Fibroblast of gingiva (primary cell): Measurements from ENCODE around the gene GRB2.

Source experiments
- DNase-seq: peaks from one replicate; pipeline ENCODE4 v3.0.0-alpha.2; 2011; ENCODE audit warnings: low read depth

The GRB2 gene

DNA sequence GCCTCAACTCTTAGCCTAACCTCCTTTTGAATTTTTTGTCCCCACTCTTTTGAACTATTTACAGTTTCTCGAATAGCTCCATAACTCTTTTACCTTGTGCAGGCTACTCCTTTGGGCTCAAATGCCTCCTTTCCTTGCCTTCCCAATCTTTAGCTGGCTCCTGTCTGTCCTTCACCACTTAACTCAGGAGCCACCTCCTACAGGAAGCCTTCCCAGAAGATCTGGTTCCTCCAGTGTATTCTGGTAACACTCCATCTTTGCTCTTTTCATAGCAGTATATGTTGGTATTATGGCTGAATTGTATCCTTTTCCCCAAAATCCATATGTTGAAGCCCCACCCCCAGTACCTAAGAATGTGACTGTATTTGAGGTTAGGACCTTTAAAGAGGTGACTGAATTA is 9.0 kb upstream of the GRB2 start:
- DNase-seq = no peak

DNA sequence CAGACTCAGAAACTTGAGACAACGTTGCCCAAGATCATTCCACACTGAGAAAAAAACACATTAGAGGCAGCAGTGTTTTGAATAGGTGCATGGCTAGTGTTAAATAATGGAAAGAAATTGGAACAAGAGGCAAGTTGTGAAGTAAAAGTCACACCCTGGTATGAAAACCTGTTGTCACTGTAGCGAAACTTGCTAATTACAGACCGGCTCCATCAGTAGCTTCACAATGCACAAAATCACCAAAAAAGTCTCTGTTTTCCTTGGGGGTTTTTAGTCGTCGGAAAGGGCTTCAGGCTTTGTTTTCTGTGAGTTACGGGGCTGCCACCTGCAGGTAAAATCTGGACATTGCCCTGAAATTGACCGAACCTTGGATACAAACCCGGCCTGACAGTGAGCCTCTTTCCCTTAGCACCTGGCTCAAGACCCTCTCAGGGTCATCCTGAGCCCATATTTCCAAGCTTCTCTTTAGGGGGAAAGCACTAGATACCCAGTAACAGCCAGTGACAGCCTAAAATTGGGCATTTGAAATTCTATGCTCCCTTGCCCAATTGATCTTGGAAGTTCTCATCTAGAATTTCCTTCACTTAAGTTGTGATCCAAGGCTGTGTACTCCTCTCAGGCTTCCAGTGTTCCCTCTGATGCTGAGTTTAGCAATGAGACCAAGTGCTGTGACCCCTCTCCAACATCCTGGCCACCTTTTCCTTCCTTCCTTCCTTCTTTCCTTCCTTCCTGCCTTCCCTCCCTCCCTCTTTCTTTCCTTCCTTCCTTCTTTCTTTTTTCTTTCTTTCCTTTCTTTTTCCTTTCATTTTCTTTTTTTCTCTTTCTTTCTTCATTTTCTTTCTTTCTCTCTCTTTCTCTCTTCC is 7.2 kb upstream of the GRB2 start:
- DNase-seq = peak; percentile 39

DNA sequence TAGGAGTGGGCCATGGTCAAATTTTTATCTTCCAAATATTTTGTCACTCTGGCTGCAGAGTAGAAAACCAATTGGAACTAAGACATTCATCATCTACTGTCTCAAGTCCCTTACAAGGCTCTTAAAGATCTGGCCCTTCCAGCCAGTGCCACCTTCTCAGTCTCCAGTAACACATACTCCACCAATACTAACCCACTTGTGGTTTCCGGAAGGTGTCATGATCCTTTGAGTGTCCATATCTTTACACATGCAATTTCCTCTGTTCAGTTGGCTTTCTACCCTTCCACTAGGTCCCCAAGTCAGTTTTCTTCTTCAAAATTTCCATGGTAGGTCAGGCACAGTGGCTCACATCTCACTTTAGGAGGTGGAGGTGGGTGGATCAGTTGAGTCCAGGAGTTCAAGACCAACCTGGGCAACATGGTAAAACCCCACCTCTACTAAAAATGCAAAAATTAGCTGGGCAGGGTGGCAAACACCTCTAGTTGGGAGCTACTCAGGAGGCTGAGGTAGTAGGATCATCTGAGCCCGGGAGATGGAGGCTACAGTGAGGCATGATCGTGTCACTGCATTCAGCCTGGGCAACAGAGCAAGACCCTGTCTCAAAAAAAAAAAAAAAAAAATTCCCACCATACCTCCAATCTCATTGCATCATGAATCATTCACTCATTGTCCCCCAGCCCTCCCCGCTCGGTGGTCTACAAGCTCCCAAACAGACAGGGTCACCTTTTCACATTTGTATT is 6.0 kb upstream of the GRB2 start:
- DNase-seq = no peak

DNA sequence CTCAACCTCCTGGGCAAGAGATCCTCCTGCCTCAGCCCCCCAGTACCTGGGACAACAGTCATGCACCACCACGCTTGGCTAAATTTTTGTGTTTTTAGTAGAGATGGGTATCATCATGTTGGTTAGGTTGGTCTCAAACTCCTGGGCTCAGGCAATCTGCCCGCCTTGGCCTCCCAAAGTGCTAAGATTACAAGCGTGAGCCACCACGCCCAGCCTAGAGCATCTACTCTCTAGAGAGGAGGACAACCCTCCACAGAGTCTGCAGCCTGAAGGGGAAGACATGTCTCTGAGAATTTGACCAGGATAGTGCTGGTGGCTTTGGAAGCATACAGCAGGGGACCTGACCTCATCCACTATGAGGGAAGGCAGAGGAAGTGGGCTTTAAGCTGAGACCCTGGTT is 4.7 kb upstream of the GRB2 start:
- no peak for DNase-seq

DNA sequence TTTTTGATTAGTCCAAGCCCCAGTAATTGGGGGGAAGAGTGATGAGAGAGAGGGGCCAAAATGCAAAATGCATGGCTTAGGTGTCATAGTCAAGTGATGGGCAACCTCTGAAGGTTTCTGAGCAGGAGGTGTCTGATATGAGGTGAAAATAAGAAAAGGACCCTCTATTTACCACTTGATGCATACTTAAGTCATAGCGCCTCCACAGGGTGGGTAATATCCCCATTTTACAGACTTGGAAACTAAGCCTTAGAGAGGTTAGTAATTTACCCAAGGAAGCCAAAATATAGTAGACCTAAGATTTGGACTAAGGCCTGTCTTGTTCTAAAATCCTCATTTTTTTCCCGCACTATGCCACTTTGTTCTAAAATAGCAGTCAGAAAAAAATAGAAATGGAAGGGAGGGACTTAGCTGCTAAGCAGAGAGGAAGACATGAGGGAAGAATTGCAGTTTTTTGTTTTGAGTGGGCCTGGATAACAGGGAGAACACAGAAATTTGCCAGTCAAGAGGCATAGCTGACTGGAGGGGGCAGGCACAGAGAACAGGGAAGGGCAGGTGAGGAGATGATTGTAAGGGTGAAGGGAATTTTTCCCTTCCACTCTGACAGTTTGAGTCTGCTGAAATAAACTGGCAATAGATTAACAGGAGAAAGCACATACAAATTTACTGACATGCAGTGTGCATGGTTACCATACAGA is 2.3 kb upstream of the GRB2 start:
- DNase-seq = no peak

DNA sequence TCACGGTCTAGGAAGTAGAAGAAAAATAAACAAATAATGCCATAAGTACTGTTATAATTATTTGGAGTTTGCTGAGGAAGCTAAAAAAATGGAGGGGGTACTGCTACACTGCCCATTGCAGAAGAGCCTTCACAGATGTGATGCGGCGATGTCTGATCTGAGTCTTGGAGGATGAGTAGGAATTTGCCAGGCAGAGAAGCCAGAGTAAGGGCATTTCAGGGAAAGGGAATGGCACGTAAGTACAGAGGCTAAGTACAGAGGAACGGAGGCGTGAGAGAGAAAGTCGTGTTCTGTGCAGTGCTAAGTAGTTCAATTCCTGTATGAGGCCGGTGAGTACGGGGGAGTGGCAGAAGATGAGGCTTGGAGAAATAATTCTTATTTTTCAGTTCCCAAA is 741 bp upstream of the GRB2 start:
- no peak for DNase-seq

DNA sequence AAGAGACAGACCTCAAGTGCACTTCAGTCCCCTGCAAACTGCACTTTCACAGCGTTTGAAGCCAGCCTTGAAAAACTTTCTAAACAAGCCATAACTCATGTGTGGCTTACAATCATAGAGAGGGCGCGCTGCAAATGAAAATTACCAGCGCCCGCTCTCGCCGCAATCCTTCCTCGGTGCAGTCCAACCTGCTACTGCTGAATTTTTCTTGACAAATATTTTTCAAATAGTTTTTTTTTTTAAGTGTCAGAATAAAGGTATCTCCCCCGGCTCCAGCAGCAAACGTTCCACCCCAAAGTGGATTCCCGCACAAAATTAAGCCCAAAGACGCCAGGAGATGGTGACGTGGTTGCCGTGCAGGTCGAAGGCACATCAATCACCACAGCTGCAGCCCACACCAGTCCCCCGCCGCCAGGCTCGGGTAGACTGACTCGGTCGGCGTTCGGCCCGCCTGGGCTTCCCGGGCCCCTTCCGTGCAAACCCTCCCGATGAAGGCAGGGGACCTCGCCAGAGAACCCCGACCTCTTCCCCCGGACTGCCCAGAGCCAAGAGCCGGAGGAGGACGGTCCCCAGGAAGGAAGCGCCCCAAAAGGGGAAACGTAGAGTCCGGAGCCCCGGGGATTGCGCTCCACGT is 630 bp downstream of the GRB2 start:
- no peak for DNase-seq

DNA sequence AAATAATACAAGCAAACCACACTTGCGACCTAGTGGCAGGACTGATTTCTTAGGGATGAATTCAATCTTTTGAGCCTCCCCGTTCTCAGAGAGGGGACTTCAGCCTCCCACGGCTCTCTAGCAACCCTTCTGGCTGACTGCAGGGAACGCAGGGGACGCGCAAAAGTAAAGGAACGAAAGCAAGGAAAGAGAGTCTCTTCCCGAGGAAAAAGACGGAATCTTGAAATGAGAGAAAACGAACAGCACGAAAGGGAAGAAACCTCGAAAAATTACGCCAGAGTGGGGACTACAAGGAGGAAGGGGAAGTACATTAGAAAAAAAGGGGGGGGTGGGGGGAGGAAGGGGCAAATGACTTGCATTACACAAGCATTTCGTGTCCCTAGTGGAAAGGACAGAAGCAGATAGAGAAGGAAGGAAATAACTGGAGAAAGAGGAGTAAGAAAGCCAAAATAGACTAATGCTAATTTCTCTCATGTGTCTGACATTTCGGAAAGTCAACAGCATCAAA is 1.2 kb downstream of the GRB2 start:
- DNase-seq = peak; percentile 74

DNA sequence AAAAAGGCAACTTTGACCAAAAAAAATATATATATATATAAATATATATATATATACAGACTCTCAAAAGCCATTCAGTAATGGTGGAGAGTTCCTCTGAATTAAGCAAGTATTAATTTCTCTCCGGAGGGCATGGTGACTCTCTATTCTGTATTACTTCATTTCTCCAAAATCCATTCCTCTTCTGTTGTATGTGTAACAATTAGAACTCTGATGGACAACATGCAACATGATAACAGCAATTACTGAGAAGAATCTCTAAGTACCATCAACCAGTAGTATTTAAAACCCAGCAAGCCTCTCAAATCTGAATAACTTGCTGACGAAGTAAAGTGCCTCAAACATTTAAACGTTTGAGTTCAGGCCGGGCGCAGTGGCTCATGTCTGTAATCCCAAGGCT is 2.3 kb downstream of the GRB2 start:
- DNase-seq = no peak

DNA sequence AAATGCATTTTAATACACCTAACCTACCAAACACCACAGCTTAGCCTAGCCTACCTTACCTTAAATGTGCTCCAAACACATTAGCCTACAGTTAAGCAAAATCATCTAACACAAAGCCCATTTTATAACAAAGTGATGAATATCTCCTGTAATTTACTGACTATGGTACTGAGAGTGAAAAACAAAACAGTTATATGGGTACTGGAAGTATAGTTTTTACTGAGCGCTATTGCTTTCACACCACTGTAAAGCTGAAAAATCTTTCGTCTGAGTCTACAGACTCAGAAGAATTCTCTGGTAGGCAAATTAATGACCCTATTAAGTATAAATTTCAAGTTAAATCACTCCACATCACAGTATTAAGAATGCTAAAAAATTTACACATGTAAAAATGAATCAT is 3.5 kb downstream of the GRB2 start:
- DNase-seq = no peak

DNA sequence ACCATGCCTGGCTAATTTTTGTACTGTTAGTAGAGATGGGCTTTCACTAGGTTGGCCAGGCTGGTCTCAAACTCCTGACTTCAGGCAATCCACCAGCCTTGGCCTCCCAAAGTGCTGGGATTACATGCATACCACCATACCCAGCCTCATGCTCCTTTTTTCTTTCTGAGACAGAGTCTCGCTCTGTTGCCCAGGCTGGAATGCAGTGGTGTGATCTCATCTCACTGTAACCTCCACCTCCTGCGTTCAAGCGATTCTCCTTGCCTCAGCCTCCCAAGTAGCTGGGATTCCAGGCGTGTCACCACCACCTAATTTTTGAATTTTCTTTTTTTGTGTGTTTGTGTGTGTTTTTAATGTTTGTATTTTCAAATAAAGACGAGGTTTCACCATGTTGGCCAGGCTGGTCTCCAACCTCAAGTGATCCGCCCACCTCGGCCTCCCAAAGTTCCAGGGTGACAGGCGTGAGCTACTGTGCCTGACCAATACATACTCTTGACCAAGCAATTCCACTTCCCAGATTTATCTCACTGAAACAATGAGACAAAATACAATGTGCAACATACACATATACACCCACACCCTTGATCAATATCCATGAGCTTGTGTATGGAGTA is 5.0 kb downstream of the GRB2 start:
- no peak for DNase-seq

DNA sequence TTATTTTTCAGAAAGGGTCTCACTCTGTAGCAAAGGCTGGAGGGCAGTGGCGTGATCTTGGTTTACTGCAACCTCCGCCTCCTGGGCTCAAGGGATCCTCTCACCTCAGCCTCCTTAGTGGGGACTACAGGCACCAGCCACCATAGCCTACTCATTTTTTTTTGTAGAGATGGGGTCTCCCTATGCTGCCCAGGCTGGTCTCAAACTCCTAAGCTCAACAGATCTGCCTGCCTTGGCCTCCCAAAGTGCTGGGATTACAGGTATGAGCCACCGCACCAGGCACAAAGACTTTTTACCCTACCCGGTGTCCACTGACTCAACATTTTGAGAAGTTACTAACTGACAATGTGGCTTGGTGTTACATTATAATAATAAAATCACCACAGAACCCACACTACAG is 7.2 kb downstream of the GRB2 start:
- DNase-seq = no peak

DNA sequence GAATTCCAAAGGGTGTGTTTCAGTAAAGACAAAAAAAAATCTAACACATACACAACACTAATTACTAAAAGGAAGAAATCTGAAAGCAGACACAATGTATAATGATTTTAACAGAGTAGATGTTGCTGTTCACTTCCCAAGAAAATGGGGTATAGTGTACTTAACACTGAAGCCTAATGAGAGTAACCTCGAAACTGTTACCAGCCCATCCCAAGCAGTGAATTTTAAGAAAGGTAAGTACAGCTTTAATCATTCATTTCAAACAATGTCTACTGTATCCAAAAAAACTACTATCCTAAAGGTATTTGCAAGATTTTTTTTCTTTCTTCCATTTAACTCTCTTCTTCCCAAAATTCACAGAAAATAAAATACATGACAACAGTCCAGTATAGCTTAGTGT is 8.3 kb downstream of the GRB2 start:
- DNase-seq = no peak

DNA sequence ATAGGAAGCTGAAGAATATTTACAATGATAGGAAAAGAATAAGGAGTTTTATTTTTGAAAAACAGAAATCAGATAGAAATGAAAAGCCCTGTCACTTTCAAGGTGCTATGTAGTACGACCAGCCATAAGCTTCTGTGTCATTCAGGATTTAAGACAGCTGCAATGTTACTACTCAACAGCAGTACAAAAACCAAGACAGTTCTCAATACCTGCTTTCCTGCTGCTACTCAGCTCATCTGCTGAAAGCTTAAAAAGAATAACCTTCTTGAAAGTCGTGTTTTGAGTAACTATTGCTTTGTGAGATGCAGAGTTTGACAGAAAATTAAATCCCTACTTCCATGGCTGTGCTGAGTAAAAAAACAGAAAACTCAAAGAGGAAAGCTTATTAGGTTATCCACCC is 8.7 kb downstream of the GRB2 start:
- DNase-seq = no peak

DNA sequence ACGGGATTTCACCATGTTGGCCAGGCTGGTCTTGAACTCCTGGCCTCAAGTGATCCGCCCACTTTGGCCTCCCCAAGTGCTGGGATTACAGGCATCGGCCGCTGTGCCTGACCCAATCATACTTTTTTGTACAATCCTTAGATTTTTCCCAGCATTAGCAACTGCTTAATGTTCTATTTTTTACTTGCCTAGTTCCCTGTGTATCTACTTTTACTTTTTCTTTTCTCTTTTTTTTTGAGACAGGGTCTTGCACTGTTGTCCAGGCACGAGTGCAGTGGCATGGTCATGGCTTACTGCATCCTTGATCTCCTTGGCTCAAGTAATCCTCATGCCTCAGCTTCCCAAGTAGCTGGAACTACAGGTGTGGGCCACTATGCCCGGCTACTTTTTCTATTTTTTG is 9.5 kb downstream of the GRB2 start:
- DNase-seq = no peak

DNA sequence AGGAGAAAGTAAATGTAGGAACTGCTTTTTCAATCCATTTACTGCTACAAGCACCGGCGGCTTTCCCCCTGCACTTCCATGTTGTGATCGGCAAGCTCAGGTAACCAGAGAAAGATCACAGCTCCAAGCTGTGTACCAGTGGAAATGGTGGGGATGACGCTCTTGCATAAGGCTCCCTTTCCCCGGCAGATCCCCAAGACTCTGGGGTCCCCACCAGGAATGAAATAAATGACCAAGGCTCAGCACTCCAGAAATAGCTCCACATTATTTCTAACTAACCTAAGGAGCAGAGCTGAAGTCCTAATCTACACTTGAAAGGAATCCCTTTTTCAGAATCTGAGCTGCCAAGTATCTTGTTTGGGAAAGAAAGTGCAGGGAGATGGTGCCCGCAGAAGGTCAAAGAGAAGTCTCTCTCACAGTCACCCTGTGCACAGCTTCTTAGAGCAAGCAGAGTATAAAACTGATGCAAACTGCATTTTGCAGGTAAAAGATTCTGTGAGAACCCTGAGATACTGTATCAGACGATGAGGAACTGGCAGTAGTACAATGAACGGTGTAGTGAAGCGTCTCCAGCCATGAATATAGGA is 11.1 kb downstream of the GRB2 start:
- DNase-seq = no peak

DNA sequence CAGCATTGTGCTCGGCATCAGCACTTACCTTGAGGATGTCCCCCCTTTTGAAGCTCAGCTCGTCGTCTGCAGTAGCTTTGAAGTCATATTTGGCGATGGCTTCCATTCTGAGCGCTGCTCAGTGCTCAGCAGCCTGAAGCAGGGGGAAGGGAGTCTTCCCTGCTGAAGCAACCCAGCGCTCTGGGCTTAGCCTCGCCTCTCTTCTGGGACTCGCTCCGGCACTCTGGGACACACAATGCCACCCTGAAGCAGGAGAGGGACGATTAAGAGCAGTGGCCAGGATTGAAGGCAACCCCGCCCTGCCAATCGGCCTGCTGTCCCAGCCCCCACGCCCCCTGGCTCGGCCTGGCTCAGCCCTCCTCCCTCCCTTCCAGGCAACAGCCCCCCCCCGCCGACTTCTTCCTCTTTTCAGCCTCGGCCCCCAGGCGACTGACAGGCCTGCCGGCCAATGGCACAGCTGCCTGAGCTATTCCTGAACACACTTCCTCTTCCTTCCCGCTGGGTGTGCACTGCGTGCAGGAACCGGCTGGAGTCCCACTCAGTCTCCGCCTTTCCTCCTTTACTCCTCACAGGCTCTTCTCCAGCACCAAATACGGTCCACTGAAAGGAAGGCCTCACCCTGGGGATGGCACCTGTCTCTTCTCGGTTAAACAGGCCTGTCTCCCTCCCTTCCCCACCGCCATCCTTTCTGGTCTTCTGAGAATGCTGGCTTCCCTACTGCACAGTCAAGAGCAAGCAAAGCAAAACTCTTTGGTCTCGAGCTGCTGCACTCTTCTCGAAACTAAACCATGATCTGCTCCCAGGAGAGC is 11.8 kb downstream of the GRB2 start:
- DNase-seq = peak; percentile 99

DNA sequence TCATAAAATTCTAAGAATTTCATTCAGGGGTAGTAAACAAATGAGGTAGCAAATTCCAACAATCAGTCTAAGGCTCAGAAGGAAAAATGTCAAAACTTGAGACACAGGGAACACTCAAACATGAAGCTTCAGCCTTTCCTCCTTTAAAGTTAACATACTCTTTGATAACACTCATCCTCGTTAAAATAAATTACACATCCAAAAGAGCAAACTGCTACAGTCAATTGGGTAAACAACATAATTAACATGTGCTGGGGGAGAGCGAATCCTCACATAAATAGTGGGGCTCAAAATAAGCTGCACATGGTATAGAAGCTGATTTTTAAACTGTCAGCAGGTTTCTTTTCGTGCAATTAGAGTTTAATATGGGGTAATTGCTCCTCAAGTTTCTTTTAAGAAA is 12.9 kb downstream of the GRB2 start:
- no peak for DNase-seq

DNA sequence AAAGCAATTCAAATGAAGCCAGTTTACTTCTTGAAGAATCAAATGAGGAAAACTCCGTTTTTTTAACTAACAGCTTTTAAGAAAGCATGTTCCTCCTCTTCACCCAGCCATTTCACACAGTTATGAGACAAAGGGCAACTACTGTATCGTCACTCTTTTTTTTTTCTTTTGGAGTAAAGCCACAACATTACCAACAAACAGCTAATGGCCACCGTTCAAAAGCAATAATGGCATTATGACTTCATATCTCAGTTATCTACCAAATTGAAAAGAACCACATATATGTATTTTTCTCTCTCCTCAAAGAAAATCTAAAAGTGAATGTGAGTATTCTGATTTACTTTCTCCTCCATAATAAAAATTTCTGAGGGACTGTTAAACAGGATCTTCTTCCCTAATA is 14.5 kb downstream of the GRB2 start:
- peak; percentile 53 for DNase-seq

DNA sequence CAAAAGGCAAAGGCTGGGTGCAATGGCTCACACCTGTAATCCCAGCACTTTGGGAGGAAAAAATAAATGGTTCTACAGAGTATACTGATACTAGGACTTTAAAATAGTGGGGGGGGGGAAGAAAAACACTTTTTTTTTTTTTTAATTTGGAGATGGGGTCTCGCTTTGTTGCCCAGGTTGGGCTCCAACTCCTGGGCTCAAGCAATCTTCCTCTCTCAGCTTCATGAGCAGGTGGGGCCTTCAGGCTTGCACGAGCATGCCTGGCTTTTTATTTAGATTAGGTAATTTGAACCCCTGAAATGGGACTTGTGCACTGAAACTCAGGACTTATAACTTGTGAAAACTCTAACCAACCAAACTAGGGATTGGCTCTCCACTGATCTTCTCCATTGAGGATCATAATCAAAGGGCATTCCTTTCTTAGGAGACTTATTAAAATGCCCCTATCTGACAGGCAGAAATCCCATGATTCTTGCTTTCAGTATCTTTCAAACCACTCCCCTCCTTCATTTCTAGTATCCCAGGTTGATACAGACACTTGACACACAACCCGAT is 16.9 kb downstream of the GRB2 start:
- no peak for DNase-seq
